ENCODE measurements around the gene CCDC74B. TPM values are rescaled to one million over a fixed set of nuclear protein-coding genes. Genes with fewer than 3 reads are reported as not detected.
A peak's percentile ranks its signal among the peaks of the same experiment; 100 is the strongest.
"Not testable (repeated sequence)": the region's sequence is repeated elsewhere in the genome, so short reads cannot be mapped to it uniquely, and the experiment has no call there.

CCDC74B gene
- total RNA-seq, 2 experiments from 2014 or later: 1.2 to 1.5 TPM

DNA sequence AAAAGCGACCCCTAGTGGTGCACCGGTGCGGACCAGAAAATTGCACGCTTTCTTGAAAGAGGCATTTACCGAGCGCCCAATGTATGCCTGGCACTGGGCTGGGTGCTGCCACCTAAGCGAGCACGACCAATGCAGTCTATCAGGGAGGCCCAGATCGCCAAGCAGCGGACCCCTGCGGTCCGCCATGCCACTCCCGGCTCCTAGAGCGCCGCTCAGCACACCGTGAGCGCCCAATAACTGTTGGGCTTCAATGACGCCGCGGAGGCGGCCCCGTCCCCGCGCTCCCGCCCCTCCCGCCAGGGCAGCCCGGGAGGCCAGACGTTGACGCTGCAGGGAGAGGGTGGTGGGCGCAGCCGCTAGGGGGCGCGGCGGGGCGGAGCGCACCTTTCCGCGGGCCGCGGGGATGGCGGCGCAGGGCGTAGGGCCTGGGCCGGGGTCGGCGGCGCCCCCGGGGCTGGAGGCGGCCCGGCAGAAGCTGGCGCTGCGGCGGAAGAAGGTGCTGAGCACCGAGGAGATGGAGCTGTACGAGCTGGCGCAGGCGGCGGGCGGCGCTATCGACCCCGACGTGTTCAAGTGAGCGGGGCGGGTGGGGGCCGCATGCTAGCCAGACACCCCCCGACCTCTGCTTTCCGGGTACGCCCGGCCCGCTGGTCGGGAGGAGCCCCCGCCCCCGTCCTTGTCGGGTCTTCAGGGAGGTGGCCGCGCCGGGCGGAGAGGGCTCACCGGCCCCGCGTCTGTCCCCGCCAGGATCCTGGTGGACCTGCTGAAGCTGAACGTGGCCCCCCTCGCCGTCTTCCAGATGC is 37.2 kb upstream of the CCDC74B start, which contains the start of gene MZT2B:
TSS of gene MZT2B (plus strand) at position 383 of the 803 bp plus-strand sequence. CDS start at position 404, 21 bp downstream.
- H3K9me3 Mint-ChIP-seq, H3K27me3 Mint-ChIP-seq, H3K36me3 Mint-ChIP-seq: not testable (repeated sequence)
- POLR2A ChIA-PET: interaction anchor here (0.8 to 4.4 kb wide), 3 partner anchors 12 to 160 kb away, joined by 3 to 38 read pairs (median 26); partner anchors contain the start of gene IMP4
- peak; percentile 96 for DNase-seq
- peak; percentile 88 for ATAC-seq (ENCODE audit: low read depth)
- Mint-ChIP-seq H3K4me3 (peak within 1 kb of the TSS; percentile 93), H3K4me1 (peaks cover 13% of the 10 kb centered on the region), H3K27ac (peak within 1 kb of the TSS; percentile 93)

DNA sequence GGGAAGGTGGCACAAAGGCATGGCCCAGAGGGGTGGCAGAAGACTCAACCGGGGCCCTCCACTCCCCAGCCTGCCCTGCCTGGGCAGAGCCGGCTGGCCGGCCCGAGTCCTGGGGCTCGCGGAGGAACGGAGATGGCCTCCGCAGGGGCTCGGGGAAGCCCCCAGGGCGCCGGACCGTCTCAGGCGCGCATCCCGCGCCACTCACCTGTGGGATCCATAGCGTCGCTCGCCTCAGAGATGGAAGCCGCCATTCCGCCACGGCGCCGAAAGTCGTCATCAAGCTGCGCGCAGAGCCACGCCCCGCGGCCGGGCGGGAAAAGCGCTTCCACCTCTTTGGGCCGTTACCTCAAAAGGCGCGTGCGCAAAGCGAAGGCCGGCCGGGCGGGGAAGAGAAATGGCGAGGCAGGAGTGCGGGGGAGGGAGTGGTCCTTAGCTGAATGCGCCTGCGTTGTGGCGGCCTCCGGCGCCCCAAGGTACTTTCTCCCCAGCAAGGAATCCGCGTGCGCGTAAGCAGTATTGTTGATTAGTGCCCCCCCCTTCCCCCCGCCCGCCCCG is 36.5 kb upstream of the CCDC74B start, which contains the start of gene SMPD4:
TSS of gene SMPD4 (minus strand) at position 278 of the 555 bp plus-strand sequence. CDS start 5,010 bp downstream, outside the sequence.
- Mint-ChIP-seq H3K4me1 (peaks cover 13% of the 10 kb centered on the region), H3K4me3 (peak within 1 kb of the TSS; percentile 93), H3K27me3 (no peaks in the 10 kb centered on the region), H3K36me3 (peaks cover 1% of the 10 kb centered on the region), H3K9me3 (no peaks in the 10 kb centered on the region), H3K27ac (peak within 1 kb of the TSS; percentile 93)
- DNase-seq (peak; percentile 98), ATAC-seq (ENCODE audit: low read depth) (peak; percentile 73)
- POLR2A ChIA-PET: interaction anchor here (0.8 to 4.4 kb wide), 3 partner anchors 11 to 161 kb away, joined by 3 to 38 read pairs (median 26); partner anchors contain the start of gene IMP4

DNA sequence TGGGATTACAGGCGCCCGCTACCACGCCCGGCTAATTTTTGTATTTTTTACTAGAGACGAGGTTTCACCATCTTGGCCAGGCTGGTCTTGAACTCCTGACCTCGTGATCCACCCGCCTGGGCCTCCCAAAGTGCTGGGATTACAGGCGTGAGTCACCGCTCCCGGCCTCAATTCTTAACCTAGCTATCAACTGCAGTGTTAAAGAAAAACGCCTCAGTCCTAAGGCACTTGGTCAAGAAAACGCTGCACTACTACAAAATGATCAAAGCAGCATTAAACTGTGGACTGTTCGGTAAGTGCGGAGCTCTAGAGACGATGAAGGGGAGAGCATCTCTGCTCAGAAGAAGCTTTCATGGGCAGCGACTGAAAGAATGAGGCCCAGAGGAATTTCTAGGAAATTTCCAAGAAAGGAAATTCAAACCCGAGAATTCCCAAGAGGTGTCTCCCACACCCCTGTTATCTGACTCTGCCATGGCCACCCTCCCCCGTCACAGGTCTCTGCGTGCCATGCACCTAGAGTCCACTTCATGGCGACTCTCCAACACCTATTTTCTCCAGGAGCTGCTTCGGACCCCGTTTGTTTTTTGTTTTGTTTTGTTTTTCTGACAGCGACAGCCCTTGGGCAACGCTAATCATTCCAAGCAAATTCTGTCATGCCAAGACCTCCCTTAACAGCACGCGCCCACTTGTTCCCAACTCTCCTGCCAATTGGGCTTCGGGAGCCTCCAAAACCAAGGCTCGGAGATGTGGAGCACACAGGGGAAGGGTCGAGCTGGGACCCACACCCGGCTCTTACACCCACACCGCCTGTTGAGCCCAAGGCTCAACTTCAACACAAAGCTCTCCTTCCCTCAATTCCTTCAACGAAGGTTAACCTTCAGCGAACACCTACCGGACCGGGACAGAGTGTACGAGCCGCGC is 35.8 kb upstream of the CCDC74B start:
- Mint-ChIP-seq H3K4me3 (peak overlapping the region; percentile 93), H3K27ac (peak overlapping the region; percentile 93)
- not testable (repeated sequence) for H3K27me3 Mint-ChIP-seq; H3K9me3 Mint-ChIP-seq; DNase-seq; ATAC-seq (ENCODE audit: low read depth); H3K4me1 Mint-ChIP-seq; H3K36me3 Mint-ChIP-seq
- POLR2A ChIA-PET: interaction anchor here (0.8 to 4.4 kb wide), 3 partner anchors 11 to 162 kb away, joined by 3 to 38 read pairs (median 26); partner anchors contain the start of gene IMP4

DNA sequence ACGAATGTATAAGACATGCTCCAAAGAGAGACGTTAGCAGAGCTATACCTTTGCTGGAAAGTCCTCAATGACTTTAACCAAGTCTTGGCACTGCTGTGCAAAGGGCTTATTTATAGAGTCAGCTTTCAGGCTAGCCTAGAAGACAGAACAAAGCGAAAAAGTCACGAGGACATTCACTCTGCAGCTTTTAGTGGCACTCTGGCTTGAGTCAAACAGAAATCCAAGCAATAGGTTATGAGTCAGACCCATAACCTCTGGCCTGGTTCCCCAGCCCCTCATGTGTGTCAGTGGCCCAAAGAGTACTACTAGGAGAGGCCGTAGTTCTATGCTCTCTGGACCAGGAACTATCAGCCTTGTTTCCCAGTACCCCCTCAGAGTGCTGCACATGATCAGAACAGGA is 30.0 kb upstream of the CCDC74B start:
- H3K4me1 Mint-ChIP-seq; POLR2A ChIA-PET; H3K4me3 Mint-ChIP-seq; H3K27me3 Mint-ChIP-seq; H3K27ac Mint-ChIP-seq; H3K9me3 Mint-ChIP-seq; ATAC-seq (ENCODE audit: low read depth); DNase-seq: not testable (repeated sequence)
- peaks cover 14% of the 10 kb centered on the region for H3K36me3 Mint-ChIP-seq

DNA sequence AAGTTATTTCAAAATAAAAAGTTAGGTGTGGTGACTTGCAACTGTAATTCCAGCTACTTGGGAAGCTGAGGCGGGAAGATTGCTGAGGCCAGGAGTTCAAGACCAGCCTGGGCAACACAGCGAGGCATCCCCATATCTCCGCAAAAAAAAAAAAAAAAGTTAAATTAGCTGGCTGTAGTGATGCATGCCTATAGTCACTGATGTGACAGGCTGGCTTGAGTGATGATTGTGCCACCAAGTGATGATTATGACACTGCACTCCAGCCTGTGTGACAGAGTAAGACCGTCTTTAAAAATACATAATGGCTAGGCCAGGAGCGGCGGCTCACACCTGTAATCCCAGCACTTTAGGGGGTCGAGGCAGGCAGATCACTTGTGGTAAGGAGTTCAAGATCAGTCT is 25.0 kb upstream of the CCDC74B start:
- Mint-ChIP-seq H3K4me3 (peak overlapping the region; percentile 66), H3K9me3 (no peaks in the 10 kb centered on the region), H3K4me1 (peaks cover 17% of the 10 kb centered on the region), H3K36me3 (peaks cover 18% of the 10 kb centered on the region), H3K27ac (peak overlapping the region; percentile 84), H3K27me3 (no peaks in the 10 kb centered on the region)
- POLR2A ChIA-PET: interaction anchor here (1.2 to 3.5 kb wide), 2 partner anchors 11 to 12 kb away, joined by 4 to 26 read pairs; partner anchors contain the start of genes MZT2B and SMPD4
- no peak for DNase-seq
- ATAC-seq (ENCODE audit: low read depth): no peak

DNA sequence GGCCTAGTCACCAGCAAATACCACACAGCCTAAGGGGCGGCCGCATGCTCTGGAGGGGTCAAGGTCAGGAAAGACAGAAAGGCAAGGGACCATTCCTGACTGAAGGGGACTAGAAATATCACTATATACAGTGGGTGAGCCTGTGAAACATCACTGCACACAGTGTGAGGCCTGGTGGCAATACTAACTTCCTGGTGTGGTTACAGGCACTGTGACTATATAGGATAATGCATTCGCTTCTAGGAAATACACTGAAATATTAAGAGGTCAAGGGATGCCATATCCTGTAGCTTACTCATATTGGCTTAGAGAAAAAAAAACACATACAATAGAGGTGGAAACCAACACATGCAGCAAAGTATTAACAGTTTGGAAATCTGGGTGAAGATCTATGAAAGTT is 24.3 kb upstream of the CCDC74B start:
- Mint-ChIP-seq H3K27ac (peak overlapping the region; percentile 84), H3K4me1 (peaks cover 17% of the 10 kb centered on the region), H3K4me3 (peak overlapping the region; percentile 66), H3K36me3 (peaks cover 20% of the 10 kb centered on the region)
- POLR2A ChIA-PET: interaction anchor here (0.6 to 3.5 kb wide), 3 partner anchors 11 to 177 kb away, joined by 4 to 26 read pairs (median 4); partner anchors contain the start of genes MZT2B and SMPD4
- DNase-seq, H3K27me3 Mint-ChIP-seq, H3K9me3 Mint-ChIP-seq: not testable (repeated sequence)
- ATAC-seq (ENCODE audit: low read depth): peak; percentile 99

DNA sequence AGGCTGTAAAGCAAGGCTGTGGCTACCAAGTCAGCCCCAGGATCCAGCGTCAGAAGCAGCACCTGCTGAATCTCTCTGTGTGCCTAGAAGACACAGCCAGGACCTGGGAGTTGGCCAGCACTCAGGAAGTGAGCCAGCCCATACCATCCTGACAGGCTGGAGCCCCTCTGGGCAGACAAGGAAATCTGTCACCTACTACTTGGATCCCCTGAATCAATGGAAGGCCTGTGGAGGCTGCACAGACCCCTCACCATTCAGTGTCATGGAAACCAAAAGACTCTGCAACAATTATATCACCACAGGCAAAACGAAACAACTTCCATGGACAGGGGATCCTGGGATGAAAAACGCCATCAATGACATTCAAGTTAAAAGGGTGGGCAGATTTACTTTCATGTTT is 21.7 kb upstream of the CCDC74B start:
- H3K4me3 Mint-ChIP-seq: not testable (repeated sequence)

DNA sequence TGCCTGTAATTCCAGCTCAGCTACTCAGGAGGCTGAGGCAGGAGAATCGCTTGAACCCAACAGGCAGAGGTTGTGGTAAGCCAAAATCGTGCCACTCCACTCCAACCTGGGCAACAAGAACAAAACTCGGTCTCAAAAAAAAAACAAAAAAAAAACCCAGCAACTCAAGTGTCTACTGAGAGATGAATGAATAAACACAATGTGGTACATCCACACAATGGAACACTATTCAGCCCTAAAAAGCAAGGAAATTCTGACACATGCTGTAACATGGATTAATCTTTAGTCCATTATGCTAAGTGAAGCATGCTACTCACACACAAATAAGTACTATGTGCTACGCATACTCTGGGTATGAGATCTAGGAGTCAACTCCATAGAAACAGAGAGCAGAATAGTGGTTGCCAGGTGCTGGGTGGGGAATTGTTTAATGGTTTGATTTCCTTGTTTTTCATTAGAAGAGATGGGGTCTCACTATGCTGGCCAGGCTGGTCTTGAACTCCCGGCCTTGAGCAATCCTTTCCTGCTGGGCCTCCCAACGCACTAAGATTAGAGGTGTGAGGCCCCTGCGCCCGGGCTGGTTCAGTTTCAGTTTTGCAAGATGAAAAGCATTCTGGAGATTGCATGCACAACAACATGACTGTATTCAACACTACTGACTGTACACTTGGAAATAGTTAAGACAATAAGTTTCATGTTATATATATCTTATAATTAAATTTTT is 20.5 kb upstream of the CCDC74B start:
- no peak overlapping the region for H3K27ac Mint-ChIP-seq
- no peaks in the 10 kb centered on the region for H3K9me3 Mint-ChIP-seq
- DNase-seq: no peak
- no peak overlapping the region for H3K4me3 Mint-ChIP-seq
- H3K4me1 Mint-ChIP-seq: peaks cover 15% of the 10 kb centered on the region
- POLR2A ChIA-PET: no interaction called here
- H3K27me3 Mint-ChIP-seq: no peaks in the 10 kb centered on the region
- ATAC-seq (ENCODE audit: low read depth): no peak
- H3K36me3 Mint-ChIP-seq: peaks cover 20% of the 10 kb centered on the region

More for the DNA sequence above, 21.7 kb upstream of the CCDC74B start:
- H3K27me3 Mint-ChIP-seq; H3K9me3 Mint-ChIP-seq; POLR2A ChIA-PET; ATAC-seq (ENCODE audit: low read depth); DNase-seq: not testable (repeated sequence)
- Mint-ChIP-seq H3K36me3 (peaks cover 20% of the 10 kb centered on the region), H3K4me1 (peaks cover 17% of the 10 kb centered on the region), H3K27ac (peak overlapping the region; percentile 47)

DNA sequence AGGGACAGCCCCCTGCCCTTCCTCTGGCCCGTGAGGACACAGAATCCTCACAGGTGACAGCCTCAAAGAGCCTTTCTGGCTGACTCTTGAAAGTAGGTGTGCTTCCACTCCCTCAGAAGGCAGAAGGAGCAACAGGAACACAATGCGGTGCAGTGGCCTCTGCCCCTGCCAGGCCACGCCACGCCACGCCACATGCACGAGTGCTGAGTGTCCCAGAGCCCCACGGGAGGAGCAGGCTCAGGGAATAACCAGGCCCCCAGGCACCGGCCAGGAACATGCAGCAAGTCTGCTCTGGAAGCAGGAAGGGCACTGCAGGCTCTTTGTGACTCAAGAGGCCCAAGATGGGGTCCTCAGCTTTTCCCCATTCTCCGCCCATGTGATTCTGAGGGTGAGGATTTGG is 18.1 kb upstream of the CCDC74B start:
- no peaks in the 10 kb centered on the region for H3K9me3 Mint-ChIP-seq
- H3K4me1 Mint-ChIP-seq: peaks cover 8% of the 10 kb centered on the region
- no peak for ATAC-seq (ENCODE audit: low read depth)
- no peak overlapping the region for H3K4me3 Mint-ChIP-seq
- no peak overlapping the region for H3K27ac Mint-ChIP-seq
- peaks cover 16% of the 10 kb centered on the region for H3K36me3 Mint-ChIP-seq
- no peaks in the 10 kb centered on the region for H3K27me3 Mint-ChIP-seq
- POLR2A ChIA-PET: no interaction called here
- DNase-seq: no peak

DNA sequence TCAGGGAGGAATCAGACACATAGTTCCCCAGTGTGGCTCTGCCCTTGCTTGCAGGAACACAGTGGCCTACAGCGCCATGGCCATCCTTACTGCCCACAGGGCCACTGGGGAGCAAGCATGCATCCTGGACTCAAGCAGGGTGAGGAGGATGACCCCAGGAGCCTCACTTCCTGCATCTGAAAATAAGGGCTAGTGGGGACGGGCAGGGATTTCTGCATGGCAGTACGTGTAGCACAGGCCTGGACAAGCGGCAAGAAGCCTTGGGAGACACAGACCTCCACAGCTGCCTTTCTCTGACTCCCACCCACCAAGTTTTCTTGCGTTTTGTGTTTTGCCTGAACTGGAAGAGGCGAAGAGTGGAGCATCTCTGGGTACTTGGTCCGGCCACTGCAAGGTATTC is 17.6 kb upstream of the CCDC74B start:
- peaks cover 13% of the 10 kb centered on the region for H3K36me3 Mint-ChIP-seq
- ATAC-seq (ENCODE audit: low read depth); H3K4me1 Mint-ChIP-seq; H3K27me3 Mint-ChIP-seq; H3K27ac Mint-ChIP-seq; DNase-seq; H3K9me3 Mint-ChIP-seq; H3K4me3 Mint-ChIP-seq; POLR2A ChIA-PET: not testable (repeated sequence)

DNA sequence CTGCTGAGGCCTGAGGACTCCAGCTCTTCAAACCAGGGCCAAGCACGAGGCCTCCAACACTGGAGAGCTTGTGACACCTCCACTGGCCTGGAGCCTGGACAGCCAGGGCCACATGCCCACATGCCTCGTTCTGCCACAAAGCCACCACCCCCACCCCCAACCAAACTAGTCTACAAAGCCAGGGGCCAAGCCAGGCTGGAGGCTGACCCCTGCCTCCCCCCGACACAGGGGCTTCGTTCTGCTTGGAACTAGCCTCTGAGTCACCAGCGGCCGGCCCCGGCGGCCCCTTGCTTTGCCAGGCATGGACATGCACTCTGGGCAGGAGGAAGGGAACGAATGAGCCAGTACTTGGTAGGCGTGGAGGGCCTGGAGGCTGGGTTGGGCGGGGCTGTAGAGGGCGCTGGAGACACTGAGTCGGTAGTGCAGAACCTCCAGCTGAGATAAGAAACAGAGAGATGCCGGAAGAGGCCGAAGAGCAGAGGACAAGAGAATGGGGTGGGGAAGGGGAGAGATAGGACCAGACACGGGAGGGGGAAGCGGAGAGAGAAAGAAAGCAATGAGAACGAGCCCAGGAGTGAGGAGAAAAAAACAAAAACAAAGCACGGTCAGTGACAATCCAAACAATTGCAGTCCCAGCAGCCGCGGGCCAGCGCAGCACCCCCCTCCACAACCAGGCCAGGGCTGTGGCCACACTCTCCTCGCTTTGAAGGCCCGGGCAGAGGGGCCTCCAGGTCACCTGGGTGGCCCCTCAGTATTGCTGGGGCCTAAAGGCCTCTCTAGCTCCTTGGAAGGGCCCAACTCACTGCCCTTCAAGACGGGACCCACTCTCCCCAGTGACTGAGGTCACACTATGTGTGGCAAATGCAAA is 16.2 kb upstream of the CCDC74B start:
- ATAC-seq (ENCODE audit: low read depth); H3K9me3 Mint-ChIP-seq; H3K36me3 Mint-ChIP-seq; POLR2A ChIA-PET; H3K4me3 Mint-ChIP-seq; H3K27me3 Mint-ChIP-seq; H3K4me1 Mint-ChIP-seq; H3K27ac Mint-ChIP-seq; DNase-seq: not testable (repeated sequence)

DNA sequence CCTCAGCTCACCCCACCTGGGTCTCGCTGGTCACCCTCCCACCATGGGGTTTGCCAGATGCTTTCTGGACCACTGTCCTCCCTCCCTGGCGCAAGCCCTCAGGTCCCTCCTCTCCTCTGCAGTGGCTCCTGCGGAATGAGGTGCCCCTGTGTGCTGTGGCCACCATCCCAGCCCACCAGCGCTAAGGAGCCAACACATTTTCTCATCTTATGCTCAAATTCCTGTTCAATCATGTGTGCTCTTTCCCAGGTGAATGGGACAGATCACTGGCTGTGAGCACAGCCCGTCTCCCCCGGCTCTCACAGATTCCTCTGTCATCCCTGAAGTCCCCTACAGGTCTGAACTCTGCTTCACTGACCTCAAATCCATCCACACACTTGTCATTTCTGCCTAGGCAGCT is 15.2 kb upstream of the CCDC74B start:
- H3K36me3 Mint-ChIP-seq: peaks cover 7% of the 10 kb centered on the region
- H3K27ac Mint-ChIP-seq: peak overlapping the region; percentile 79
- no peak for DNase-seq
- ATAC-seq (ENCODE audit: low read depth): no peak
- H3K27me3 Mint-ChIP-seq: no peaks in the 10 kb centered on the region
- peaks cover 7% of the 10 kb centered on the region for H3K4me1 Mint-ChIP-seq
- no peaks in the 10 kb centered on the region for H3K9me3 Mint-ChIP-seq
- no peak overlapping the region for H3K4me3 Mint-ChIP-seq
- POLR2A ChIA-PET: no interaction called here

Data from activated naive CD8-positive, alpha-beta T cell treated with anti-CD3 and anti-CD28 coated beads, Interleukin-2, amount 10 ng/mL, durations not matched to agents 7 days and 5 days (primary cell).